ENCODE data around the gene BIN1.
A peak's percentile ranks its signal among the peaks of the same experiment; 100 is the strongest.

The BIN1 gene

DNA sequence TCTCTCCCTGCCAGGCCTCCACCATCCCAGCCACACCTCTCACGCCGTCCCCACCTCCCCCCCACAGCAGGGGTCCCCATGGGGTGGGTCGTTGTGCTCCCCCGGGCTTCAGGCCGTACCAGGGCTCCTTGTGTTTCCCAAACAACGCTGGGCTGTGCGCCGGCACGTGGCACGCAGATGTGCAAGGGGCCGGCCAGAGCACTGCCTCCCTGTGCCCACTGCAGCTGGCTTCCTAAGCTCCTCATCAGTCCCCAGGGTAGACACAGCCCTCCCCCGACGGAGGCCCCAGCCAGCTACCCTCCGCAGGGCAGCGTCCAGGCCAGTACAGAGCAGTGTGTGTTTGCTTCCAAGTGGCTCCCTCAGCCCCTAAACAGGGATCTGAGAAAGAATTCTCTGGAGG lies 34.0 kb downstream of the BIN1 start:
- no peak for DNase-seq

DNA sequence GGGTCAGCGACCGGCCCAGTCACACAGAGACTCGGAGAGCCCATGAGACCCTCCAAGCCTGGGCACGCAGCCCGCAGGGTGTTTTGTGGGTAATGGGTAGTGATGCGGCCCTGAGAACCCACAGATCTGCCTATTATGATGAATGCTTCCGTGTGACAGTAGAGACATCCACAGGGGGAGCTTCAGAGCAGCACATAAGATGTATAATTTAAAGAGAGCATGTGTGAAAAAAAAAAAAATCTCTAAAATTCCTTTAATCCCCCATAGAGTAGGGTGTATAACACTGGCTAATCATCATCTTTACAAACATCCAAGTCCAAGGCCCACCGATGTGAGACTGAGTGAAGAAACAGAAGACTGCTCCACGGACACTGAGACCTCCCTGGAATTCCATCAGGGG lies 34.6 kb downstream of the BIN1 start:
- DNase-seq, result no peak

DNA sequence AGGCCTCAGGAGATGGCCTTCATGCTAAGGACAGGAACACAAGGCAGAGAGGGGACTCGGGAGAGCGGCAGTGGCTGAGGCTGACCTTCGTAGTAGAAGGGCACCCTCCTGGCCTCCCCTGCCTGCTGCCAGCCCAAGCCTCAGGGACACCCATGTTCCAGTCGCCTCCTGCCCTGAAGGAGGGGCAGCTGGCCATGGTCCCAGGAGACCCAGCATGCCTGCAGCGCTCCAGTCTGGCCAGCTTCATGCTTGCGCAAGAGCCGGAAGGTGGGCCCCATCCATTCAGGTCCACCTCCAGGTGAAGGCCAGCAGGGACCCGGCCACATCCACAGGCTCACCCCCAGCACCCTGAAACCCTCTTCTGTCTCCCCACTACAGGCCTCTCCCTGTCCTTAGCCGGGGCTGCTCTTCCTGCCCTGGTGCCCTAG lies 35.0 kb downstream of the BIN1 start:
- no peak for DNase-seq

DNA sequence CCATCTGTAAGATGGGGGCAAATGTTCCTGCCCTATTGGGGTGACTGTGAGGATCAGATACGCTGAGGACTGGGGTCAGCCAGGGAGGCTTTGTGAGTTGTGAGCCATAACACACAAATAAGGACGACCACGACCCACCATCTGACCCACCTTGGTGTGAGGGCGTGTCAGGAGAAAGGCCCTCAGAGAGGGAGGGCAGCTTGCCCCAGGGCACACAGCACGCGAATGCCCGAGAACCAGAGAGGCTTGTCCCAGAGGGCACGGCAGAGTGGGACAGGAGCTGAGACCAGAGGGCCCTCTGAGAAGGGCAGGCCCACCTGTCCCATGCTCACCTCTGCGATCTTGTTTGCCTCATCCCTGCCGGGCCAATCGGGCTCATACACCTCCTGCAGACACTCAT lies 36.7 kb downstream of the BIN1 start:
- no peak for DNase-seq

DNA sequence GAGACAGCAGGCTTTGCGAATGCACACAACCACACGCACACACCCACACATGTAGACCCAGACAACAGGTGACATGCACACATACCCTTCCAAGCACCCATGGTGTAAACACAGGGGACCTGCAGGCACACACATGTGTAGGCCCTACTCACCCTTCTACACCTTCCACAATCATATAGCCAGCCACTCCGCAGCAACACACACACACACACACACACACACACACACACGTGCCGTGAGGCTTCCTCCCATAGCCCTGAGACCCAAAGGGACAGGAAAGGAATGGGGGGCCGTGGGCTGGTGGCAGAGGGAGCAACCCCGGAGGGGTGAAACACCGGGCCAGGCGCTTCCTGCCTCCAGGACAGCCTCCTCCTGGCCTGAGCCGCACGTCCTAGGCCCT lies 37.4 kb downstream of the BIN1 start:
- DNase-seq, result no peak

DNA sequence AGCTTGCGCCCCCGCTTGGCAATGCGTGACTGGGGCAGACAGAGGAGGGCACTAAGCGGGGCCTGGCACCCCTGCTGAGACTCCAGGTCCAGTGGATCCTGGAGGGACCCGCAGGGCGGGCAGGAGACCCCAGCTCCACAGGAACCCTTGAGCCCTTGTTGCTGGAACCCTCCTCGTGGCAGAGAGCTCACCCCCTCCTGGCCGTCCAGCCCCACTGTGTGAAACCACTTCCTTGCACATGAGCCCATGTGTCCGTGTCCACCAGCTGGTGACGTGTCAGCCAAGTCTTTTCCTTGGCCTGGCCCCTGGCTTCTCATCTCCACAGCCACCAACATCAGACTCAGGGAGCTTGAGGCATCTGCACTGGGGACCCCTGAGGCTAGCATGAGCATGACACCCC lies 38.0 kb downstream of the BIN1 start:
- no peak for DNase-seq

DNA sequence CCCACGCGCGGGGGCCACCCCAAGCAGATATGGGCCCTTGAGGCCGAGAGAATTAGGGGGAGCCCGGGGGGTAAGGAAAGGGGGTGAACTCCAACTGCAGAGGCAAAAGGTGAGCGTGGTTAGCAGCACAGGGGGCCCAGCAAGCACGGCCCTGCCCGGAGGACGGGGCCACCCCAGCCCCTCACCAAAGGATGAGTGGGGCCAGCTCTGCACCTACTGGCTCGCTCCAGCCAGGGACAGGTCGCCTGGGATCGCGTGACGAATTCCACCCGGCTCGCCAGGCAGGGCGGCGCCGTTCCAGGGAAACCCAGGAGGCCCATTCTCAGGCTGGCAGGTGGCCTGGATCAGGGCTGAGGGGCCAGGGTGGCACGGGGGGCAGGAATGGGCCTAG lies 38.6 kb downstream of the BIN1 start:
- no peak for DNase-seq

DNA sequence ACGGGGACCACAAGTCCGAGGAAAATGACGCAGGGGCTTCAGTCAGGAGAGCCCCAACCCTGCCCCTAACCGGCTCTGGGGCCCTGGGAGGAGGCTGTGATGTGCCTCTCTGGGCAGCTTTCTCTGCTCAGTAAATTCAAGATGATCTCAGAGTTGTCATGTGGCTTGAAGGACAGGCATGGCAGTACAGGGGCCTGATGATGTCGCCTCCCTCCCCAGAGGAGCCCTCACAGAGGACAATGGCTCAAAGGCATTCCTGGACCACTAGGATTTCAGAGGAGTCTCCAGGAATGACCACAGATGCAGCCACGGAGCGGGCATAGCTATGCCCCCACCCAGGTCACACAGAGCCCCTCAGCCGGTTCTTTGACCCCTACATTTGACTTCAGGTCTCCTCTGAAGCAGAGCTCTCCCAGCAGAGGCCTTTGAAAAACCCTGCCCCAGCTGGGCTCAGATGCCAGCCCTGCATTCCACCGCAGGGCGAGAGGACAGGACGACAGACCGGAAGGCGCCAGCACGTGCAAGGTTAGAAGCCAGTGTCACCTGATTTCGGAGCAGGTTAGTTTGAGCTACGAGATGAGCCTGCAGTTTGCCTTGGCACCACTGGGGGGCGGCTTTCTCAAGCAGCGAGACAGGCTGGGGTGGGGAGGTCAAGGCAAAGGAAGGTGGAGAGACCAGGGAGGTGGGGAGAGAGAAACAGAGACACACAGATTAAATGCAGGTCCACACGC lies 39.2 kb downstream of the BIN1 start:
- peak; percentile 79 for DNase-seq

DNA sequence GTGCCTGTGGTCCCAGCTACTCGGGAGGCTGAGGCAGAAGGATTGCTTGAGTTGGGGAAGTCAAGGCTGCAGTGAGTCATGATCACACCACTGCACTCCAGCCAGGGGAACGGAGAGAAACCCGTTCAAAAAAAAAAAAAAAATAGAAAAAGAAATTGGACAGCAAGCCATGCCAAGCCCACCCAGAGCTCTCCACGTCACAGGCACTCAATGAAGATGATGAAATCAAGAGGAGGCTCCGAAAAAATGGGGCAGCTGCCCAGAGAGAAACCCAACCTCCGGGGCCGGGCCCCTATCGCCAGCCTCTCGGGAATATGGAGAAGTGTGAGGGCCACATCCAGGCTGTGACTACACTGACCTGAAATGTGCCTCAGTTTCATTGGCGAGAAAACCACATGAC lies 40.0 kb downstream of the BIN1 start:
- no peak for DNase-seq

DNA sequence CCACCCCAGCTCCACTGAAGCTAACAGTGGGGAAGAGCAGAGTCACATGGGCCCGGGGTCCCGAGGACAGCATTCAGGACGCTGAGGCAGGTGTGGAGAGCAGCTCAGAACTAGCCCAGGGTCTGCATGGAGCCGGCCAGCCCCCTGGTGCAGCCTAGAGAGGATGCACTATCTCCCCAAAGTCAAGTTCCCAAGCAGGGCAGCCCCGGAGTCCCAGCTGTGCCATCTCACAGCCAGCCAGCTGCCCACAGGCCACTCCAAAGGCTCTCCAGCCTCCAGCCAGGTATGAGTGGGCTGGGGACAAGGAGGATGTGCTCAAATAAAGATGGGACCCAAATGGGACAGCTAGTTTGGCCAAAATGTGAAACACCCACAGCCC lies 41.0 kb downstream of the BIN1 start:
- no peak for DNase-seq

DNA sequence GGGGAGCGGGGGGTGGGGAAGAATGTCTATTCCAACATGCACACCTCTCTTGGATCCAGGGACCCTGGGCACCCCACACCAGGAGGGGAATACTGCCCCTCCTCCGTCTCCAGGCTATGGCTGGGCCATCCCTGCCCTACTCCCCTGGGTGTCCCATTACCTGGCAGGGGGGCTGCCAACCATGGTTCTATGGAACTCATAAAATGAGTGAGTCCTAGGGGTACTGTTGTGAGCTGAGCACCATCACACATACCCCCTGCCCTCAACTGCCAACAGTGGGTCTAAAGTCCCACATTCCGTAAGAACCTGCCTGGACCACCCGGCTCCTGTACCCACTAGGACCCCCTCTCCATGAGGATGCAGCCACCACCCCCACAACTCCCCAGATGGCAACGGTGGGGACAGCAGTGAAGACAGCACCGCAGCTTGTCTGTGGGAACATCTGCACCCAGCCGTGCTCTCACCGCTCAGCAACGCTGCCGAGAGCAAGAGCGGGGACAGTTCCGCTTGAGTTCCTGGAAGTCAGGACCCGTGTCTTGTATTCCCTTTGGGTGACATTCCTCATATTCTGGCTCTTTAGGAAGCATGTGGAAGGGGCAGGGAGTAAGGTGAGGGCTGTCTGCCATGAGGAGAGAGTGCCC lies 41.5 kb downstream of the BIN1 start:
- DNase-seq, result no peak

DNA sequence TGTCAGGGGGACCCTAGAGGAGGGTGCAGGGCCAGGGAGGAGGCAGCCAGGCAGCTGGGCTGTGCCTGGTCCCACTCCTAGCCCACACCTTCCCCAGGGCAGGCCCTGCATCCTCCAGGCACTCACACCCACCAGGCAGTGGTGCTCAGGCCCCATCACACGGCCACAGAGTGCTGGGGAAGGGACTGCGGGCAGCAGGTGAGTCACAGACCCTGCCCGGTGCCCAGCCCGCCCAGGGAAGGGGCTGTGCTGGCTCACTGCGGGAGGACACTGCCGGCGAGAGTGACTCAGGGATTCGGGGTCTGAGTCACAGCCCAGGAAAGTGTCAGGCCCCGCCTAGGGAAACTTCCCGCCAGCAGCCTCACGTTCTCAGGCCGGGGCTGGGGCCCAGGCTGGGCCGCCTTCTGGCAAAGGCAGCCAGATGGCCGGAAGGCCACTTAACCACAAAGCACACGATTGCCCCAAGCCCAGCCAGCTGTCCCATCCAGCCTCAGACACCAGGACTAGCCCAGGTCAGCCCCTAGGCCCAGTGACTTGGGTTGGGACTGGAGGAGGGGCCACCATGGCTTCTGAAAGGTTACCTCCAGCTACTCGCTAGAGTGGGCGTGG lies 42.2 kb downstream of the BIN1 start:
- DNase-seq, result peak; percentile 45

DNA sequence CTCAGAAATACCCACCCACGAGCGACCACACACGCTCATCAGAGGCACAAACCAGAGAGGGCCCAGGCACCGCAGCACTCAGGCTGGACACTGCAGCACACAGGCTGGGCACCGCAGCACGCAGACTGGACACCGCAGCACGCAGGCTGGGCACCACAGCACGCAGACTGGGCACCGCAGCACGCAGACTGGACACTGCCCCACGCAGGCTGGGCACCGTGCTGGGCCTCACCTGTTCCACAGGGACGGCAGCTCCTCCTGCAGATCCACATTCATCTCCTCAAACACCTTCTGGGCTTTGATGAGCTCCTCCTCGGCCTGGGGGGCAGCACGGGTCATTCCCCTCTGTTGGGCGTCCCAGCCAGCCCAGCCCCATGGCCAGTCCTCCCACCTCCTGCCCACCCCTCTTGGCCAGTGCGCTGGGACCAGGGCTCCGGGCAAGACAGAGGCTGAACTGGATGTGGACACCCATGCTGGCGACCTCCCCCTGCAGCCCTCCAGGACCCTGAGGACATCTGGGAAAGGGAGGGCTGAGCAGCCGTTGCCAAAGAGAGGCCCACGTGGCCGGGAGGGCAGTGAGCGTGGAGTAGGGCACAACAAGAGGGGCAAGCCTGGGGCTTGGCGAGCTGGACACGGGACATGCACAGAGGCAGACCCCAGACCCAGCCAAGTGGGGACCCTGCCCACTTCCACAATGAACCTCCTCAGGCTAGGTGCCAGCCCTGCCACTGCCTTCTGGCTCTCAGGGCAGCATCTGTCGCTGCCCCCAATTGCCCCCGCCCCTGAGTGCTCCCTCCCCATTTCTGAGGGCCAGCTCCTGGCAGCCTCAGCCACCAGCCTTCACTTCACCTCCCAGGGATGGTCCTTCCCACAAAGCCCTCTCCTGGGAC lies 43.0 kb downstream of the BIN1 start:
- DNase-seq, result no peak

DNA sequence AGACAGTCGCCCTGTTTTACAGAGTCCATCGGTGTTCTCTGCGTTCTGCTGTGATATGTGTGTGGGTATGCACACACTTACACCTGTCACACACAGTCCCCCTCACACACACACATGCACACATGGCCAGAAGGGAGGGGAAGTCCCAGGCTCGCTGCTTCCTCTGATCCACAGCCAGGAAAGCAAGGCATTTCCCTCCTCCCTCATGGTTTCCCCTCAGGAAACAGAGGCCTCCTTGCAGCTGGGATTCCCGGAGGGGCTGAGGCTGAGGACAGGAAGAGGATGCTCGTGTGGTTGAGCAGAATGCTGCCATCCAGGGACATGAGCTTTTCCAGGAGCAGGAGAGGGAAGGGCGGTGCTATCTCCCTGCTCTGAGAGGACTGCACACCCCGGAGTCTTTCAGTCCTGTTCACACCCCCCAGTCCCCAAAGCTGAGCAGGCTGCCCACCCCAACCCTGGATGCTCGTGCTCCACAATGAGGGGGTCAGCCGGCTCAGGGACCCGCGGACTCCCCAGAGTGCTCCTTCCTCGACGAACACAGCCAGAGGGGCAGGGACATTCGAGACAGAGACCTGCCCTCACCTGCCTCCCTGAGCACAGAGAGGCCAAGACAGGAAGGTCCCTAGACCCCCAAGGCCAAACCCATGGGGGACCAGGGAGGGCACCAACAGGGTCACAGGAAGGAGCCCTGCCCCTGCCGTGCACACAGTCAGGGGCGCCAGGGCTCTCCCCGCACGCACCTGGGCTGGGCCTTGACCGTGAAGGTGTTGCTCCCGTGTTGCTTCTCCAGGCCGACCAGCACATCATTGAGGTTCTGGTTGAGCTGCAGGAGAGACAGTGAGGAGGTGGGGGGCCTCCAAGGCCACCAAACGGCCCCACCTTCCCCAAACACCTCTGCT lies 45.3 kb downstream of the BIN1 start:
- no peak for DNase-seq

DNA sequence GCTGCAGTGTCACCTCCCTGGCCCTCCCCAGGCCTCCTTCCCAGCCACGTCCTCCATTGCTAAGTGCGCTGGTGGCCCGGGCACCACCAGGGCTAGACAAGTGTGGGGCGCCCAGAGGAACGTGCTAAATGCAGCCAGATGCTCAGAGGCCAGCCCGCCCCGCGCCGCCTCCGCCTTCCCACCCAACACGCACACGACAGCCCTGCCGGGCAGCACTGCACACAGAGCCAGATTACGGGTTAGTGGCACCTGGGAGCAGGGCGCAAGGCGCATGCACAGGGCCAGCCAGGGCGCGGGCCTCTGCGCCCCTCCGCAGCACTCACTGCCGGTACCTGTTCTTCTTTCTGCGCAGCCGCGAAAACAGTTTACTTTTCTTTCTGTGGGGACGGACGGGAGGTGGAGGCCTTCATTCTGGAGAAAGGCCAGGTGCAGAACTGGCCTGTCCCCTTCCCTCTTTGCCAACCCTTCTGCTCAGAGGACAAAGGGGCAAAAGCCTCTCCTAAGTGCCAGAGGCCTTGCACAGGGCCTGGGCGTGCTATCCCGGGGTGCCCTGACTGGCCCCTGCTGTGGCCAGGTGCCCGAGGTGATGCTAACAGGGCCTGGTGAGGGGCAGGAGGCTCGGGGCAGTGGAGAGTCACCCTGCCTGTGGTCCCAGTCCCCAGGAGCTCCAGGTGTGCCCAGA lies 46.5 kb downstream of the BIN1 start:
- no peak for DNase-seq

DNA sequence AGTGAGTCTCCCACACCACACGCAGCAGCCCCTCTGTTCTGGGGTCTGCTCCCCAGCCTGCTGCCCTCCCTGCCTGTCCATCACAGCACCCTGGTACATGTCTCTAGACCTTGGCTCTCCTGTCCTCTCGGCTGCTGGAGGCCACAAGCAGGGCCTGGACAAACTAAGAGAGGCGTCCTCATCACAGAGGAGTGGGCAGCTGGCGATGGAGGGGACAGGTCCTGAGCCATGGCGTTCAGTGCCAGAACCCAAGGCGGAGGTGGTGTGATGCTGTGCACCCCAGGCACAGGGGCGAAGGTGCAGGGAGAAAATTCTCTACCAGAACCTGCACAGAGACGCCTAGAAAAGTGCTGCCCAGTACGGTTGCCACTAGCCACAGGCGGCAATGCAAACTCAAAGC lies 47.4 kb downstream of the BIN1 start:
- no peak for DNase-seq

DNA sequence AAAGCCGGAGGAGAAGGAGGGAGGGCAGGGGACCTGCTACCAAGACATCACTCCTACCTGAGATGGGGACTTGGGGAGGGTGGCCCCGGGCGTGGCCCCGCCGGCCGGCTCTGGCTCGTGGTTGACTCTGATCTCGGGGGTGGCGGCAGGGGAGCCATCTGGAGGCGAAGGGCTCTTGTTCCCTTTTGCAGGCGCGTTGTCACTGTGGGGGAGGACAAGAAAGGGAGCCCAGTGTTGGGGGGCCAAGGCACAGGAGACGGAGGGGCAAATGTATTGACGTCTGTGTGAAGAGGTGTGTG lies 48.1 kb downstream of the BIN1 start:
- no peak for DNase-seq

DNA sequence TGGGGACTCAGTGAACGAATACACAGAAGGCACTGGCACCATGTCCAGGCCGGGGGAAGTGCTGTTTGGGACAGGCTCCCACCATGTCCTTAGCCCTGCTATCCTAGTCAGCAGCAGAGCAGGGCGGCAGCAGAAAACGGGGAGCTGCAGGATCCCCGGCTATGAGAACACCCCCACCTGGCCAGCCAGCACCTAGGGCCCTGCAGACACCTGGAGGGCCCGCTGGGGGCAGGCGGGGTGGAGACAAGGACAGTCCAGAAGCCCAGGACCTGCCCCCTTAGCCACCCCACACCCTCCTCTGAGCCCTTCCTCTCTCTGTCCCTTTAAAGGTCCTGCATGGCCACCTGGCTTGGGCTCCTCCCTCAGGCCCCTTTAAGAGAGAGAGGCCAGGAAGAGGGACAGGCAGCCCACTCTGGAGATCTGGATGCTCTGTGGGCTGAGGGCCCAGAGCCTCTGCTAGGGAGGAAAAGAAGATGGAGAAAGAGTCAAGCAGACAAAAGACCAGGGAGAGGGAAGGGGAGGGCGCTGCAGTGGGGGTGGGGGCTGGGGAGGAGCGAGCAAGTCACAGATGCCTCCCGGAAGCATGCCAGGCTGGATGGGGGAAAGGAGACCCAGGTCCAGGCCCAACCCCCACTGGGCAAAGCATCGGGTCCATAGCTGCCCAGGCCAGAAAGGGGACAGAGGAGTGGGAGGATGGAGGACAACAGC lies 48.6 kb downstream of the BIN1 start:
- no peak for DNase-seq

DNA sequence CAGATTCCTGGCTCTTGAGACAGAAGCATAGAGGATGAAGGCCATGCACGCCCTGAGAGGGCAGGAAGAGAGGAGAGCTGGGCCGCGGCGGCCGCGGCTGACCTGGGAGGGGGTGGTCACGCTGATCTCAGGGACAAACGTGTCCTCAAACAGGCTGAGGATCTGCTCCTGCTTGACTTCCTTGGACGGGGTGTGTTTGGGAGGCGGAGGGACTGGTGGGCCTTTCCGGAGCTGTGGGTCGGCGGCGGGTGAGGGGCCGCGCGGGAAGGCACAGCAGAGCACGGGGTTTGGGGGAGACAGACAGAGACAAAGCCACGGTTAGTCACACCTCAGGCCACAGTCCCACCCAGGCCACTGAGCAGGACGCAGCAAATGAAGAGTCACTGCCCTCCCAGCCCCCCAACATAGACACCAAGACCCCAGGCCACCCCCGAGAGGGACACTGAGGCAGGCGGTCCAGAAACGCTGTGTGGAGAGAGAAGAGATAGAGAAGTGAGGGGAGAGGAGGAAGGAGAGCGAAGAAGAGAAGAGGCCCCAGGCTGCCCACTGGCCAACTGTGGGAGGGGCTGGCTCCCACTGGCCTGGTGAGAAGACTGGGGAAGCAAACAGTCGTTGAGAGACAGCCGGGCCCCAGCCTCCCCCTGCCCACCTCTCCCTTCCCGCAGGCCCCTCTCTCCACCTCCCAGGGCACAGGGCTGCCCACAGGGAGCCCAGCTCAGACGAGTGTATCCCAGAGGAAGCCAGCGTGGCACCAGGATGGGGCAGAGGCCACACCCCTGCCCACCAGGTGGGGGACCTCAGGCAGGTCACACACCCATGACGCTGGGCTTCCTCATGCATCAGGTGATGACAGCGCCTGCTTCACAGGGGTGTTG lies 49.3 kb downstream of the BIN1 start:
- no peak for DNase-seq

DNA sequence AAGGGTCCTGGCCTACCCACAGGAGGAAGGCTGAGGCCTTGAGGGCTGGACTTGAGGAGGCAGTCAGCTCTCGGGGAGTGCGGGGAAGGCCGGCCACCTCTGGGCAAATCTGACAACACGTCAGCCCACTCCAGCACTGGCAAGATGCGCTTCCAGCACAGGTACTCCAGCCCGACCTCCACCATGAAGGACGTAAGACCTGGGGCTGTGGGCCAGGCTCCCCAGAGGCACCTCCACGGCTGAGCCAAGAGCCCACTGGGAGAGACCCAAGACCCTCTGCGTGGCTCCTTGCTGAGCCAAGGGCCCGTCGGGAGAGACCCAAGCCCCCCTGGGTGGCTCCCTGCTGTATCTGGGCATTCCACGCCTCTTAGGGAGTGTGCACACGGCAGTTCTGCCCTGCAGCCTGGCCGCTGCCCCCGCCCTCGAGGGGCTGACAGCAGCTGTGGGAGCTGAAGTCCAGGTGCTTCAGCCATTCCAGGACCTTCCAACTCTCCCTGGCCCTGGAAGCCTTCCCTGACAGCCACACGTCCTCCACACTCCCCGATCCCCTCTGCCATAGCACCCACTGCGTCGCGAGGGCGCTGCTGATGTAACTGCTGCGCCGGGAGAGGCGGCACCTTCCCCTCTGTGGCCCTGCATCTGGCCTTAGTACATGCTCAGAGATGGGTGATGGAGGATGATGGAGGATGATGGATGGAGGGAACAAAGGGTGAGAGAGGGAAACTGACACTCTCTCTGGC lies 50.2 kb downstream of the BIN1 start:
- DNase-seq, result no peak

Data from CD4-positive, alpha-beta T cell treated with Interleukin-12 subunit alpha and Interleukin-12 subunit beta, for 1 hour (primary cell).